IPS DF 19.7 (cell line): Measurements from ENCODE around the gene CDK5RAP3.
"Not testable (repeated sequence)": the region's sequence is repeated elsewhere in the genome, so short reads cannot be mapped to it uniquely, and the experiment has no call there.

Source experiments
- DNase-seq: peaks from one replicate; pipeline ENCODE4 v3.0.0-alpha.2; 2013; ENCODE audit warnings: low read depth, low spot score

Gene CDK5RAP3

DNA sequence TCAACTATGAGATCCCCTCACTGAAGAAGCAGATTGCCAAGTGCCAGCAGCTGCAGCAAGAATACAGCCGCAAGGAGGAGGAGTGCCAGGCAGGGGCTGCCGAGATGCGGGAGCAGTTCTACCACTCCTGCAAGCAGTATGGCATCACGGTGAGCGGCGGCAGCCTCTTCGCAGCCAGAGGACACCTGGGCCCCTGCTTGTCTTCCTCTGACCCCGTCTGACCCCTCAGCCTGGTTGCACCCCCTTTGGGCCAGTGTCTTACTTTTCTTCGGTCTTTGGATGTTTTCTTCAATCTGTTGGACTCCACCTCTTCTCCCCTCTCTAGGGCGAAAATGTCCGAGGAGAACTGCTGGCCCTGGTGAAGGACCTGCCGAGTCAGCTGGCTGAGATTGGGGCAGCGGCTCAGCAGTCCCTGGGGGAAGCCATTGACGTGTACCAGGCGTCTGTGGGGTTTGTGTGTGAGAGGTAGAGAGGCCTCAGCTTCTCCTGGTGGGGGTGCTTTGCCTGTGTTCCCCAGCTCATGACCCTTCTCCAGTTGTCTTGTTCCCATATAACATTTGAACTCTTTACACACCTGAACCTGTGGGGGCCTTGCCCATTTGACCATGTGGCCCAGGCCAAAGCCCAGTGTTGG, 4.4 kb downstream of the CDK5RAP3 start:
- no peak for DNase-seq

DNA sequence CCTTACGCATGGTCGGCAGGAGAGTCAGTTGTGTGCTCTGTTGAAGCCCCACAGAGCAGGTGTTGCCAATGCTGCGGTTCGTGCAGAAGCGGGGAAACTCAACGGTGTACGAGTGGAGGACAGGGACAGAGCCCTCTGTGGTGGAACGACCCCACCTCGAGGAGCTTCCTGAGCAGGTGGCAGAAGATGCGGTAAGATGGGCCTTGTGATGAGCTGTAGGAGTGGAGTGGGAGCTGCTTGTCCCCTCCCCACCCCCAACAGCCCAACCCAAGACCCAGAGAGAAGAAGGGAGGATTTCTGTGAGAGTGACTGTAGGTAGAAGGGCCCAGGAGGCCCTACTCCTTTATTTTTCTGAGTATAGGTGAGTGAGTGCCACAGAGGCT, 4.9 kb downstream of the CDK5RAP3 start:
- DNase-seq, result no peak

DNA sequence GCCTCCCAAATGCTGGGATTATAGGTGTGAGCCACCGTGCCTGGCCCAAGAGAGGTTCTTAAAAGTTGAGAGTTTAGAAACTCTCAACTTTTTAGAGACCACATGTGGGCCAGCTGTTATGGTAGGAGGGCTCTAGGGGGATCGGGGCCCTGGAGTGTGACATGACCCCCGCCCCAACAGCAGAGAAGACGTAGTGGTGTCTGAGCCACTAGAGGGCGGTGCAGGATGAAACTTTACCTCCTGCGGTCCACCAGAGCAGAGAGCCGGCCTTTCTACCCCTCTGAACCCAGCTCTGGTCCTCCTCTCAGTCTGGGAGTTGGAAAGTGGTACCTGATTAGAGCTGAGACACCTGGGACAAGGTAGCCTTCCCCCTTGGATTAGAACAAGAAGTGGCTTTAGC, 7.4 kb downstream of the CDK5RAP3 start:
- no peak for DNase-seq

DNA sequence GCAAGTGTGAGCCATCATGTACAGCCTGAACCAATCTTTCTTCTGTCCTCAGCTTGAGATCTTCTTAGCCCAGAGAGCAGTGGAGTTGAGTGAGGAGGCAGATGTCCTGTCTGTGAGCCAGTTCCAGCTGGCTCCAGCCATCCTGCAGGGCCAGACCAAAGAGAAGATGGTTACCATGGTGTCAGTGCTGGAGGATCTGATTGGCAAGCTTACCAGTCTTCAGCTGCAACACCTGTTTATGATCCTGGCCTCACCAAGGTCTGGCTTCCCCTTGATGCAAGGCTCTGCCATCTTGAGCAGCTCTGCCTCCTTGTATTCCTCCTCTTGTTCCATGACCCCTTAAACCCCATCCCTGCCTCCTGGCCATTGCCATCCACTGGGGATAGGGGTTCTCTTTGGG, 9.6 kb downstream of the CDK5RAP3 start:
- no peak for DNase-seq

DNA sequence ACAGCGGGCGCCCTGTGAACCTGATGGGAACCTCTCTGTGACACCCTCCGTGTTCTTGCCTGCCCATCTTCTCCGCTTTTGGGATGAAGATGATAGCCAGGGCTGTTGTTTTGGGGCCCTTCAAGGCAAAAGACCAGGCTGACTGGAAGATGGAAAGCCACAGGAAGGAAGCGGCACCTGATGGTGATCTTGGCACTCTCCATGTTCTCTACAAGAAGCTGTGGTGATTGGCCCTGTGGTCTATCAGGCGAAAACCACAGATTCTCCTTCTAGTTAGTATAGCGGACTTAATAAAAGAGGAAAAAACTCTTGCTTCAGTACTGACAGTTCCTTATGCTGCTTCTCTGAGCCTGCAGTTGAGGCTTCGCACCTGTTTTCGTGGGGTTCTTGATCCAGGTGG, 10.5 kb downstream of the CDK5RAP3 start:
- DNase-seq, result no peak

DNA sequence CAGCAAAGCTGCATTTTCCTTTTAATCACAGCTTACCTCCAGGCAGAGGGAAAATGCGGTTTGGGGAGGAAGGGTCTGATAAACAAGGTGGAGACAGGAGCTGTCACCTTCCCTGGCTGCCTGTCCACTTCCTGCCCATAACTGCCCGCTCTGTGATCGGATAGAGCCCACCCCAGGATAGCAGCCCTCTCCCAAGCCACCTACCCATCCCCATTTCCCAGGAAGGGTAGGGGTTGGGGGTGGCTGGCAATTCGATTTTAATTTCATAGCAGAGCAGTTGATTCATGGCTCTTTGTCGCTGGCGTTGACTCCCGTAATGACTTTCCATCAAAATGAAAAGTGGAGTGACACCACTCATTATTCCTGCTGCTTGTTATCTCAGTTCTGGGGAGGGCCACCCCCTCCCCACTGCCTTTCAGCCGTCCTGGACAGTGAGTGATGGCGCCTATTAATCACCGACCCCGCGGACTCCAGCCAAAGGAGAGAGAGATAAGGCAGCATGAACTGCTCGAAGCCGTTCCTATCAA, 11.2 kb downstream of the CDK5RAP3 start:
- DNase-seq, result no peak

DNA sequence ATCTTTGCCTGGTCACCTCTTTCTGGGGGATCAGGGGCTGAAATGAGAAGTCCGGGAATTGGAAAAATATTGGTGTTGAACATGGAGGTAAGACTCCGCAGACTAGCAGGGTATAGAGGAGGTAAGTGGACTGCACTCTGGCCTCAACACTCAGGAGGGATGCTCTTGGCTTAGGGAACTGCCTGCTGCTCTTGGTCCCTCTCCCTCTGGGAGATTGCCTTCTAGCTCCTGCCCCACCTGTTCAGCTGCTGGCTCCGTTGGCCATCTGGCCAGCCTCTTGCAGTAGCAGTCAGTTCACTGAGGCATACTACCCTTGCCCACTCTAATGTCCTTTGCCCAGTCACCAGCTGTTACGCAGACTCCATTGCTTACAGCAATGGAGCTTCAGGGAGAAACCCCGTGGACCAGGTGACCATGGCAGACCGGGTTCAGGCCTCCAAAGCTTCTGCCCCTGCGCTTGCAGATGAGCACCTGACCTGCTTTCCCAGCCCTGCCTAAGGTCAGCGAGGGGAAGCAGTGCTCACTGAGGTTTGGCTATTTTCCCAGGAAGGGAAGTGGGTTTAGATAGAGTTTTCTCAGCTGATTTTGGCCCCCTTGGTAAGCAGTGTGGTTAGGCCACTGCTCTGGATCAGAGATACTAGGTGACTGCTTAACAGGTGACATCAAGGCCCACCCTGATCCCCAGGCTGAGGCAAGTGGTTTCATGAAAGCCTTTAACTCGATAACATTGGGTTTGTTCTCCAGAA, 11.9 kb downstream of the CDK5RAP3 start:
- no peak for DNase-seq

DNA sequence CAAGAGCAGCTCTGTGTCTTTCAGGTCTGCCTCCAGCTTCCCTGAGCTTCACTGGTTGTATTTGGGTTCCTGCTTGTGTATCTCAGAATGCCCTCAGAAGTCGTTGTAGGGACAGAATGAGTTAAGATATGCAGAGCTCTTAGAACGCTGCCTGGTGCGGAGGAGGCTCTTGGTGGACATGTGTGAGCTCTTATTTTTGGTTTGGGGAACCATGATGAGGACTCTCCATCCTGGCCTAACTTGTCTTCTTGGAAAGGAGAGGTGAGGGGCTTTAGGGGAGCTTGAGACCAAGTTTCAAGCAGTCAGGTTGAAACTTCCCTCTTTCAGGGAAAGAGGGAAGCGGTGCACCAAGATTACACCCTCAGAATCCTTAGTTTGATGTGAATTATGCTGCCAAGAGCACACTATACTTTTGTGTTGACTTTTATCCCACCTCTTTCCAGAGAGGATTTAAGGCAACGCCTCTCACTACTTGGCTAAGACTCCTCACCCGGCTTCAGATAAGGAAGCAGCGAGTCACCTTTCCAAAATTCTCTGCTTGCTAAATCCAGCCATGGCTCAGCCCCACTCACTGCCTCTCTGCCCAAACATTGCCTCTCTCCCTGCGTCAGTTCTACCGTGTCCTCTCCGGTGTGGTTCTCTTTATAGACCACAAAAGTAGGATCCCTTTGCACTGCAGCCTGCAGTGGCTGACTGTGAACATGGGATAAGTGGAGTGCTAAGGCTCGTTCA, 12.7 kb downstream of the CDK5RAP3 start:
- no peak for DNase-seq

DNA sequence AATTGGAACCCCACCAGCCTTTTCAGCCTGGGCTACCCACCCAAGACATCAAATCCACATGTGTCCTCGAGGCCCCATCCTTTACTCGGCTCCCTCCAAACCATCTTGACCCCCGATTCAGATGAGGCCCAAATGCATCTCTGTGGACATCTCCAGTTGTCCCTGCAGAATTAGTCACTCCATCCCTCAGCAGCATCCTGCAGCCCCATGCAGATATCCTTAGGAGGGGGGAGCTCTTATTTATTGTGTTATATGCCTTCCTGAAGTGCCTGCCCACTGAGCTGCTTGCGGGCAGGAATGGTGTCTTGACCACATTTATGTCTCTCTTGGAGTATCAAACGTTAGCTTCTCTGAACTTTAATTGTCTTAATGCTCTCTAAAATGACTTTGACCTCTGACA, 15.6 kb downstream of the CDK5RAP3 start:
- no peak for DNase-seq

DNA sequence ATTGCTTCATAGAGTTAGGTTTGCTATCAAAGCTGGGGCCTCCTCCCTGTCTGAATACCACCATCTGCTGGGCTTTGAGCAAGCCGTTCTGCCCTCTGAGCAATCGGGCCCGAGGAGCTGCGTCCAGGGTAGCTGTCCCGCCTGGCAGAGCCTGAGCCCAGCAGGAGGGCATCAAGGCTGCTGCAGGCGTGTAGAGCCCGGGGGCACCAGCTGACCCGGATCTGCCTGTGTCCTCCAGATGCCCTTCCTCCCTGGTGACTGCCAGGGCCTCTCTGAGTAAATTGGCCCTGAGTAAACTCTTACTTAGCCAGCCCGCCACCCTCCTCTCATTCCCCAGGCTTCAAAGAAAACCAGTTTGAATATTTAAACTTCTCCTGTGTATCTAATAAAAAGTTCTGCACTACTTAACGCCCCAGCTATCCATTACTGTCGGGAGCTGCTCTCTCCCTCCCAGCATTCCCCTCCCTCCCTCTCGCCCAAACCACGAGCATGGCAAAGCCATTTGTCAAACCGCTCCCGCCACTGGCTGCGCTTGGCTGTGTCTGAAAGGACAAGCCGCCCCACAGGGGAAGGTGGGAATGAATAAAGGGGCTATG, 16.4 kb downstream of the CDK5RAP3 start:
- no peak for DNase-seq

DNA sequence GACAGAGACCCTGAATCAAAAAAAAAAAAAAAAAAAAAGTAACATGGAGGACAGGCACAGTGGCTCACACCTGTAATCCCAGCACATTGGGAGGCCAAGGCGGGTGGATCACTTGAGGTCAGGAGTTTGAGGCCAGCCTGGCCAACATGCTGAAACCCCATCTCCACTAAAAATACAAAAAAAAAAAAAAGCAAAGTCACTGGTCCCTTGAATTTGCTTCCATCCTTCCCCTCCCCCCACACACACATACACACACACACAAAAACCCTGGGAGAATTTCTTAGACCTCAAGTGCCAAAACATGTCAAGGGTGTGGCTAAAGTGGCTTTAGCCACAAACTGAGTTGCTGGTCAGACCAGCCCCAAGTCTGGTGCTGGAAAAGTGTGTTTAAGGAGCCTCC, 17.5 kb downstream of the CDK5RAP3 start:
- DNase-seq, result not testable (repeated sequence)

DNA sequence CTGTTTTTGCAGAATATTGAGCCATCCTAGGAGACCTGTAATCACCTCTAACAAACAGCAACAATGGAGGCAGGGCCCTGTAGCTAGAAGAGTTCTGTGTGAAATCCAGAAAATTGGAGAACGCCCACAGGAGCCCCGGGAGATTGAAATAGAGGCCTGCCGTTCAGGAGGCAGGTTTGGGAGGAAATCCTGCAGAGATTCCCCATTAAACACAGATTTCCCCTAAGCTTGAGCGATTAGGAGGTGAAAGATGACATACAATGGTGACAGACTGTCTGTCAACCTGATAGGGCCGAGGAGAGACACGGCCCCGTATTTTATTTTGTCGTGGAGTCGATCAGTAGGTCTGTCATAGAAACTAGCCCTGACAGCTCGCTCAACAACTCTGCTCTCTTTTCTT, 18.2 kb downstream of the CDK5RAP3 start:
- DNase-seq, result no peak

DNA sequence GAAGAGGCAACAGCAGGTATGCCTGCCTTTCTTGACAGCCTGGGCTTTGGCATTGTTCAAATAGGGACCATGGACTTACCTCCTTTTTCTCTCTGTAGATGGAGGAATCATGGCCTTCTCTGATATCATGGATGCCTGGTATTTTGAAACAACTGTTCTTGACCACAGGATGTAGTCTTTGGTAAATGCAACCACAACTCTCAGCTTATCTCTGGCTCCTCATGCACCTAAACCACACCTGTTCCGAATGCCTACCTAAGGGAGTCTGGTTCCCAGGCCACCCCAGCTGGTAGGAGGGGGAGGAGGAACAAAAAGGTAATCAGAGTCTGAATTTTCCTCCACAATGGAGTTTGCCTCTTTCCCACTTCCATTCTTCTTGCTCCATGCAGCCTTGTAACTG, 18.8 kb downstream of the CDK5RAP3 start:
- DNase-seq, result no peak

DNA sequence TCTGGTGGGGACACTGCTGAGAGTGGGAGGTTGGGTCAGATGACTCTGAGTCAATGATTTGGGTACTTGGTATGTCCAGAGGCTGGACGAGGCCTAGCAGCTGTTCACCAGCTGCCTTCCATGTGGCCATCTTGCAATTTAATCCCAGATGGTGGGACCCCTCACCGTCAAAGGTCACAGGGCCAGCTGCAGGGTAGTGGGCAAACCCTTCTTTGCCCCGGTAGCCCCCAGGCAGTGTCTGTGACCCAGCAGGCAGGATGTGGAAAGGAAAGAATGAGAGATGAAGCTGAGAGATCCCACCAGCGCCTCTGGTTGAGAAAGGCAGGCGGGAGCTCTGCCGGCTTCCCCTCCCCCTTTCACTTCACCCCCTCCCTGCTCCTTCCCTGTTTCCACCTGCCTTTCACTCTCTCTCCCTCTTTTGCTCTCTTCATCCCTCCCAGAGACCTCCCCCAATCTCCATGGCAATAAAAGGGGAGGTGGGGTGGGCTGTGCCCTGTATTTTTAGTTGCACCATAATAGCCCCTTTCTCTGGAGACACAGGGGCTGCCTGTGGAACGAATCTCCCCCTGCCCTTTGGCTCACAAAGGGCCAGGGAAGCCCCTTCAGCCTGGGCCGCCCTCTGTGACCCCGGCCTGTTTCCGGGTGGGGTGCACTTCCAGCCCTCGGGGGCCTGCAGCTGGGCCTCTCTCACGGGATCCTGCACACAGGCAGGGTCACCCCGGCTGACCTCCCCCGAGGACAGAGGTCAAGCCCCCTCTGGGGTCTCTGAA, 20.2 kb downstream of the CDK5RAP3 start:
- DNase-seq, result no peak

DNA sequence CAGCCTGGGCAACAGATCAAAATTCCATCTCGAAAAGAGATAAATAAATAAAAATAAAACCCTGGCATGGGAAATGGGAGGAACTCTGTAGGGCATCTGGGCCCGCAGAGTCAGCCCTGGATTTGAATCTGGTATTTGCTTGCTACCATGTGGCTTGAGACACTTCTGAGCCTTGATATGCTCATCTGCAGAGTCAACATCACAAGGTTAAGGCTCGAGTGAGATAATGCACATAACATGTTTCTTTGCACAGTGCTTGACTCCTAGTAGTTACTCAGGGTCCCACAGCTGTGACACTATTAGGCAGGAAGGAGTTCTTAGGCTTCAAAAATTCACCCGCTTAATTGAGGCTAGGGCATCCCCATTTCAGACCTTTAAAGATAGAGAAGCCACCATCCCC, 21.3 kb downstream of the CDK5RAP3 start:
- DNase-seq, result no peak

DNA sequence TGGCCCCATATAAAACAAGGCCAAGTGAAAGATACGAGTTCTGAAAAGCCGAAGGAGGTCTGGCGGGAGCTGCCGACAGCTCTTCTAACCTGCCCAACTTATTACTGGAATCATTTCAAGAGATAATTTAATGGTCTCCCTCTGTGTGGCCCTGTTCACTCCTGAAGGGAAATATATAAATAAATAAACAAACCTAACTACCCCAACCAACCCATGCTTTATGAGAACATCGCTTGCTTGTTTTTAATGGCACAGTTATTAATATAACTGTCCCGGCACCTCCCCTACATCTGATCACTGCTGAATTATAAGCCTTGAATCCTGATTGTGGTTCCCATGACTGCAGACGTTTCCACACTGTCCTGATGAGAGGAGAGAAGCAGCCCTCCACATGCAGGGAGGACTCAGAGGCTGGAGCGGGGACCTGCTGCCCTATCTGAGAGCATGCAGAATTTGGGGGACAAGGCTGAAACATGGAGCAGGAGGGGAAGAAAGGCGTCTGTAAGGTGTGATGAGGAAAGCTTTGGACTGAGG, 22.2 kb downstream of the CDK5RAP3 start:
- DNase-seq, result no peak

DNA sequence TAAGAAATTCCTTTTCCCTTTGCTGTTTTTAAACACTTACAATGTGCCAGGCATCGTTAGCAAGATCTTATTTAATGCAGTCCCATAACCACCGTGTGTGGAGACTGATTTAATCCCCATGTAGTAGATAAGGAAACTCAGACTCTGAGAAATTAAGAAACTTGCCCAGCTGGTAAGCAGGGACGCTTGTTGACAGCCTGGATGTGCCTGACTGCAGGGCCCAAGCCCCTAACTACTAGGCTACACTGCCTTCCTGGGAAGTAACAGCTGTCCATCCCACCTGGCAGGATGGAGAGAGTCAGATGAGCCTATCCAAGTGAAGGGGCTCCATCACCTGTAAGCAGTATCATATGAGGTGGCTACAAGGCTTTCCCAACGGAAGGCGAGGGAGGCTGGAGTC, 23.1 kb downstream of the CDK5RAP3 start:
- DNase-seq, result no peak

DNA sequence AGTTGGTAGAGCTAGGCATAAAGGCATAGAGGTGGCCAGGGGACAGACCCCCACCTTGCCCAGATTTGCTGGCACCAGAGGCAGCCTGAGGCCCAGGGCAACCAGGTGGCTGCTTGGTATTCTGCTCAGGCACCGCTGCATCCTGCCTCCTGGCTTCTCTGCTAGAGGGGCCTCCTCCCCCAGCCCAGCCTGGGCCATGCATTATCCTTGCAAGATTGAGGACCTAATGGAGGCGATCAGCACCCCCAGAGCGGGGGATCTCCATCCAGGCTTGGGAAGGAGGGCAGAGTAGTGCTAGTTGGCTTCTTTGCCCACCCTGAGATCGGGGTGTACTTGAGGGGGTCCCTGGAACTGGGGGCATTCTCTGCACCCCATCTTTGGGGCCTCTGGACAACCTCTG, 23.8 kb downstream of the CDK5RAP3 start:
- DNase-seq, result no peak

DNA sequence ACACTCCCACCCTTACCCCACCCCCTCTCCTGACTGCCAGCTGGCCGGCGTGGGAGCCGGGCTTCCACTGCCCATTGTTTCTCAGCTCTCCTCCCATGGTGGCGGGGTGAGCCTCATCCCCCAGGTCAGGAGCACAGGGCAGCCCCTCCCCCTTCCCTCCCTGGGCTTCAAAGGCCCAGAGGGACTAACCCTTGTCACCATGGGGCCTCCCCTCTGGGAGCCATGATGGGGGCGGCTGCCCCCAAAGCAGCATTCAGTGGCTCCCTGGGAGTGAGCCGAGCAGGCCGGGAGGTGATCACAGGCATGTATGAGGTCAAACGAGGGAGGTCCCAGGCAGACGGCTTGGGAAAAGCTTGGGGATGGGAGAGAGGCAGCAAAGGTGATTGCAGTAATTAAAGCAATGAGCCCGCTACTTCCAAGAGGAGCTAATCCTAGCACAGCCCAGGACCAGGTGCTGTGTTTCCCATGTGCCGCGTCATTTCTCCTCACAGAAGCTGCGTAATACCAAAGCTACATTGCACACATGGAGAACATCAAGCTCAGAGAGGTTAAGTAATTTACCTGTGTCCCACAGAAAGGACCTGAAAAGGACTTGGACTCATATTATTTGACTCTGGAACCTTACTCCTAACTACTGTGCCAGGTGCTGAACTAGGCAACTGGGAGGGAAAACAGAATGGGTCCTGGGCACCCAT, 24.5 kb downstream of the CDK5RAP3 start:
- DNase-seq, result no peak

DNA sequence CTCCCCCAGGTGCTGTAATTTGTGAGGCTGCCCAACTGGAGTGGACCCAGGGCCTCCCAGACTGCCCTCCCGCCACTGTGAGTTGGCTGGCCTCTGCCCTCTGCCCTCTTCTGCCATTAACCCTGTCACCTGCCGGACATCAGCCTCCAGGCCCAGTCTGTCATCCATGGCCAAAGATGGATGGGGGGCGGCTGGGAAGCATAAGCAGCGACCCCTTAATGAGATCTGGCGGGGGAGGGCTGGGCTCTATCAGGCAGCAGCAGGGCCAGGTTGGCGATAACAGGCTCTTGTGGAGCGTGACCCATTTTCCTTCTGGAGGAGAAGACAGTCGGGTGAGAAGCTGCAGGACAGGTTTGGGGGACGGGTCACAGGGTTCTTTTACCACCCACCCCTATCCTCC, 25.3 kb downstream of the CDK5RAP3 start:
- no peak for DNase-seq

DNA sequence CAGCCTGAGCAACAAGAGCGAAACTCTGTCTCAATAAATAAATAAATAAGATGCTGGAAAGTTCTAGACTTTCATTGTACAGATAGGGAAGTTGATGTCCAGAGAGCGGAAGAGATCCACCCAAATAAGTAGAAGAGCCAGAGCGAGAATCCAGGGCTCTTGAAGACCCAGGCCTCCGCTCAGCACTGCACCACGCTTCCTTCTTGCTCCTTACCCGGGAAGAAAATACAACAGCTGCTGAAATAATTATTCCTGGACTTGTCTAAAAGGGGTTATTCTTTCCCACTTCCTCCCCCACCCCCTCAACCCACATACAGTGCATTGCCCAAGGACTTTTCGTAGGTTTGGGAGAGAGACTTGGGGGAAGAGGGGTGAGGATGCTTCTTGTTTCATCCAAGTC, 26.7 kb downstream of the CDK5RAP3 start:
- no peak for DNase-seq
